ENCODE data around the gene GYG1. TPM values are rescaled to one million over a fixed set of nuclear protein-coding genes. Genes with fewer than 3 reads are reported as not detected.

The GYG1 gene
- total RNA-seq, 1 donor from 2014 or later, result 20.2 TPM

- Mint-ChIP-seq H3K27ac (no peak overlapping the region), H3K4me1 (no peaks in the 10 kb centered on the region), H3K36me3 (ENCODE audit: low read depth) (no peaks in the 10 kb centered on the region), H3K27me3 (peaks cover 7% of the 10 kb centered on the region), H3K4me3 (no peak overlapping the region), H3K9me3 (no peaks in the 10 kb centered on the region)
- POLR2A ChIA-PET, result interaction anchor here (1.1 kb wide), 1 partner anchor 35 kb away, joined by 3 read pairs; the partner anchor contains the start of gene GYG1
- intact Hi-C loops (cut with micrococcal nuclease), result loop anchor here (1.0 to 10.0 kb wide), 4 partner anchors 165 to 762 kb away; no protein-coding TSS in a partner anchor
- CTCF ChIA-PET, result interaction anchor here (1.0 to 3.0 kb wide), 6 partner anchors 10 to 524 kb away, joined by 3 to 25 read pairs (median 4); no protein-coding TSS in a partner anchor
- no peak for TF ChIP-seq CTCF (IDR thresholded peaks at IDR 0.05)
- ATAC-seq (ENCODE audit: low read depth), result no peak
- DNase-seq, result no peak
Measured at GRCh38 chr3:148955544-148956346, 35.6 kb upstream of the GYG1 start.

GRCh38 chr3:148957586-148957985 is 33.8 kb upstream of the GYG1 start:
- DNase-seq (no peak), ATAC-seq (ENCODE audit: low read depth) (no peak)
- H3K4me1 Mint-ChIP-seq, result no peaks in the 10 kb centered on the region
- no peak for TF ChIP-seq CTCF (IDR thresholded peaks at IDR 0.05)
- intact Hi-C loops (cut with micrococcal nuclease), result loop anchor here (5.0 to 10.0 kb wide), 2 partner anchors 527 to 760 kb away; no protein-coding TSS in a partner anchor
- POLR2A ChIA-PET, result no interaction called here
- H3K36me3 Mint-ChIP-seq (ENCODE audit: low read depth), result no peaks in the 10 kb centered on the region
- no peaks in the 10 kb centered on the region for H3K9me3 Mint-ChIP-seq
- H3K4me3 Mint-ChIP-seq, result no peak overlapping the region
- CTCF ChIA-PET, result interaction anchor here (1.0 kb wide), 2 partner anchors 9 to 162 kb away, joined by 4 read pairs; no protein-coding TSS in a partner anchor
- H3K27me3 Mint-ChIP-seq, result peaks cover 7% of the 10 kb centered on the region
- H3K27ac Mint-ChIP-seq, result no peak overlapping the region

GRCh38 chr3:148958696-148959095 is 32.6 kb upstream of the GYG1 start:
- intact Hi-C loops (cut with micrococcal nuclease), result loop anchor here (5.0 to 10.0 kb wide), 2 partner anchors 526 to 759 kb away; no protein-coding TSS in a partner anchor
- ChIA-PET CTCF (no interaction called here), POLR2A (no interaction called here)
- DNase-seq, result no peak
- TF ChIP-seq CTCF (IDR thresholded peaks at IDR 0.05), result no peak
- Mint-ChIP-seq H3K4me1 (no peaks in the 10 kb centered on the region), H3K9me3 (no peaks in the 10 kb centered on the region), H3K4me3 (no peak overlapping the region), H3K36me3 (ENCODE audit: low read depth) (no peaks in the 10 kb centered on the region), H3K27me3 (peaks cover 5% of the 10 kb centered on the region), H3K27ac (no peak overlapping the region)
- no peak for ATAC-seq (ENCODE audit: low read depth)

- no peak for DNase-seq
- intact Hi-C loops (cut with micrococcal nuclease), result no loop called here
- H3K27ac Mint-ChIP-seq, result no peak overlapping the region
- no peaks in the 10 kb centered on the region for H3K27me3 Mint-ChIP-seq
- H3K9me3 Mint-ChIP-seq, result no peaks in the 10 kb centered on the region
- no peak for ATAC-seq (ENCODE audit: low read depth)
- no peak overlapping the region for H3K4me3 Mint-ChIP-seq
- no peaks in the 10 kb centered on the region for H3K36me3 Mint-ChIP-seq (ENCODE audit: low read depth)
- ChIA-PET CTCF (no interaction called here), POLR2A (no interaction called here)
- no peaks in the 10 kb centered on the region for H3K4me1 Mint-ChIP-seq
- TF ChIP-seq CTCF (IDR thresholded peaks at IDR 0.05), result no peak
Measured at GRCh38 chr3:148962513-148962912, 28.8 kb upstream of the GYG1 start.

- DNase-seq, result no peak
- Mint-ChIP-seq H3K27ac (no peak overlapping the region), H3K4me3 (no peak overlapping the region), H3K9me3 (no peaks in the 10 kb centered on the region), H3K27me3 (no peaks in the 10 kb centered on the region), H3K36me3 (ENCODE audit: low read depth) (no peaks in the 10 kb centered on the region), H3K4me1 (no peaks in the 10 kb centered on the region)
- intact Hi-C loops (cut with micrococcal nuclease), result no loop called here
- no peak for ATAC-seq (ENCODE audit: low read depth)
- TF ChIP-seq CTCF (IDR thresholded peaks at IDR 0.05), result no peak
- ChIA-PET POLR2A (no interaction called here), CTCF (no interaction called here)
Measured at GRCh38 chr3:148964809-148965208, 26.5 kb upstream of the GYG1 start.
